ENCODE data around the gene NDRG3. TPM values are rescaled to one million over a fixed set of nuclear protein-coding genes. Genes with fewer than 3 reads are reported as not detected.

Gene NDRG3
- total RNA-seq, 6 donors from 2014 or later, result 7.8 to 28.7 (median 18.2) TPM

- no peak for TF ChIP-seq POLR2A (IDR thresholded peaks at IDR 0.05)
- no peak for TF ChIP-seq POLR2AphosphoS5 (IDR thresholded peaks at IDR 0.05)
- TF ChIP-seq CTCF (IDR thresholded peaks at IDR 0.05), result no peak
- H3K4me3 ChIP-seq, result no peak overlapping the region
- H3K4me1 ChIP-seq, result peaks cover 17 to 24% (median 20%) of the 10 kb centered on the region in 4 donors
- H3K27me3 ChIP-seq, result no peaks in the 10 kb centered on the region
- no peaks in the 10 kb centered on the region for H3K36me3 ChIP-seq
- DNase-seq (no peak), ATAC-seq (ENCODE audit: low FRiP score in 2 of 2) (no peak)
- no peaks in the 10 kb centered on the region for H3K9me3 ChIP-seq
- peak overlapping the region in 2 of 4 donors; percentile 5 to 95 for H3K27ac ChIP-seq
- 75 to 80% methylated on average over 3 of the region's 3 CpGs for WGBS, 2 donors
These were observed 29.9 kb upstream of the NDRG3 start for GRCh38 chr20:36775826-36776225.

GRCh38 chr20:36775196-36775595, 29.3 kb upstream of the NDRG3 start:
- no peak for TF ChIP-seq POLR2A (IDR thresholded peaks at IDR 0.05)
- TF ChIP-seq POLR2AphosphoS5 (IDR thresholded peaks at IDR 0.05), result no peak
- TF ChIP-seq EP300 (IDR thresholded peaks at IDR 0.05), result no peak
- no peak for TF ChIP-seq CTCF (IDR thresholded peaks at IDR 0.05)
- Histone ChIP-seq H3K4me3 (no peak overlapping the region), H3K27me3 (no peaks in the 10 kb centered on the region), H3K4me1 (peaks cover 17 to 24% (median 20%) of the 10 kb centered on the region in 4 donors), H3K27ac (peak overlapping the region in 3 of 4 donors; percentile 94 to 96 (median 95)), H3K9me3 (no peaks in the 10 kb centered on the region), H3K36me3 (no peaks in the 10 kb centered on the region)
- DNase-seq (no peak), ATAC-seq (ENCODE audit: low FRiP score in 2 of 2) (no peak)
- 44 to 74% methylated on average over 2 of the region's 2 CpGs for WGBS, 2 donors

GRCh38 chr20:36773597-36774390, 27.9 kb upstream of the NDRG3 start, which contains the start of gene DSN1:
Gene DSN1, minus strand, starts transcription at chr20:36773763. Its CDS starts 2,305 bp downstream, at chr20:36771458.
- 0 to 1% methylated on average over 48 to 50 of the region's 61 CpGs for WGBS, 2 donors
- H3K27me3 ChIP-seq, result no peaks in the 10 kb centered on the region
- H3K4me3 ChIP-seq, result peak within 1 kb of the TSS; percentile 43 to 90 (median 74)
- H3K27ac ChIP-seq, result peak within 1 kb of the TSS; percentile 93 to 96 (median 94)
- DNase-seq (peak; percentile 98 to 100), ATAC-seq (ENCODE audit: low FRiP score in 2 of 2) (peak; percentile 95 to 97)
- peak; percentile 85 for TF ChIP-seq POLR2AphosphoS5 (IDR thresholded peaks at IDR 0.05)
- no peak for TF ChIP-seq CTCF (IDR thresholded peaks at IDR 0.05)
- peak in 1 of 4 donors; percentile 5 for TF ChIP-seq EP300 (IDR thresholded peaks at IDR 0.05)
- peak in 3 of 4 donors; percentile 55 to 84 (median 70) for TF ChIP-seq POLR2A (IDR thresholded peaks at IDR 0.05)
- H3K9me3 ChIP-seq, result no peaks in the 10 kb centered on the region
- H3K36me3 ChIP-seq, result no peaks in the 10 kb centered on the region
- H3K4me1 ChIP-seq, result peaks cover 17 to 24% (median 20%) of the 10 kb centered on the region in 4 donors

- TF ChIP-seq POLR2AphosphoS5 (IDR thresholded peaks at IDR 0.05) (no peak), POLR2A (IDR thresholded peaks at IDR 0.05) (no peak), EP300 (IDR thresholded peaks at IDR 0.05) (no peak), CTCF (IDR thresholded peaks at IDR 0.05) (no peak)
- peak overlapping the region; percentile 93 to 96 (median 94) for H3K27ac ChIP-seq
- DNase-seq (no peak), ATAC-seq (ENCODE audit: low FRiP score in 2 of 2) (no peak)
- peak overlapping the region; percentile 43 to 90 (median 74) for H3K4me3 ChIP-seq
- peaks cover 17 to 24% (median 20%) of the 10 kb centered on the region in 4 donors for H3K4me1 ChIP-seq
- WGBS, 2 donors, result 3 to 13% methylated on average over 5 to 28 of the region's 28 CpGs
- H3K27me3 ChIP-seq, result no peaks in the 10 kb centered on the region
- no peaks in the 10 kb centered on the region for H3K9me3 ChIP-seq
- H3K36me3 ChIP-seq, result no peaks in the 10 kb centered on the region
These were observed 27.3 kb upstream of the NDRG3 start for GRCh38 chr20:36773107-36773596.
